Tibial nerve (tissue), 4 donors: Measurements from ENCODE around the gene FGR. TPM values are rescaled to one million over a fixed set of nuclear protein-coding genes. Genes with fewer than 3 reads are reported as not detected.
A peak's percentile ranks its signal among the peaks of the same experiment; 100 is the strongest.

ENCODE experiments used
- DNase-seq, 2 donors: peaks; one replicate each; pipeline ENCODE4 v3.0.0-alpha.2; 2019; ENCODE audit warnings: low spot score in 2 of 2
- H3K27ac ChIP-seq, 4 donors: fragments of 200-600 bp; sonication (generic) in 3 of 4; one replicate each; pipeline ENCODE4 v1.5.1; 2017 to 2019; ENCODE audit warnings: mild to moderate bottlenecking in 1 of 4
- H3K27me3 ChIP-seq, 2 donors: fragments of 200-600 bp; sonication (generic) in 1 of 2; one replicate each; pipeline versions ENCODE4 v1.5.1 to v1.6.0; 2017 to 2019
- H3K36me3 ChIP-seq, 3 donors: fragments of 200-600 bp; sonication (generic); one replicate each; pipeline ENCODE4 v1.5.1; 2018 to 2019
- H3K4me1 ChIP-seq, 4 donors: fragments of 200-600 bp; sonication (generic) in 3 of 4; one replicate each; pipeline ENCODE4 v1.5.1; 2017 to 2019
- H3K4me3 ChIP-seq, 4 donors: fragments of 200-600 bp; sonication (generic) in 3 of 4; one replicate each; pipeline ENCODE4 v1.5.1; 2017 to 2019; ENCODE audit warnings: mild to moderate bottlenecking in 1 of 4, moderate library complexity in 1 of 4
- H3K9me3 ChIP-seq, 4 donors: fragments of 200-600 bp; sonication (generic) in 3 of 4; one replicate each; pipeline ENCODE4 v1.5.1; 2017 to 2019
- EP300 ChIP-seq, 2 donors: sonication (generic); formaldehyde crosslinking; IDR thresholded peaks; one replicate each; pipeline ENCODE4 v1.6.1; 2017; ENCODE audit warnings: antibody characterized with exemption in 2 of 2, mild to moderate bottlenecking in 1 of 2
- POLR2A ChIP-seq, 2 donors: fragments of 450-650 bp; IDR thresholded peaks; one replicate each; pipeline ENCODE4 v1.6.1; 2017; ENCODE audit warnings: antibody characterized with exemption in 2 of 2, mild to moderate bottlenecking in 2 of 2, moderate library complexity in 2 of 2
- WGBS, 2 donors: methylation state at CpG; one replicate each; pipeline ENCODE4 v1.1.5; 2018; 5-methylcytosine and 5-hydroxymethylcytosine counted together
- total RNA-seq, 4 donors: library from RNA; depleted of rRNA; stranded (reverse); fragments of >200 nt; gene quantifications; one replicate each; pipeline ENCODE4 v1.1.0, GENCODE V29; 2016
- TF ChIP-seq, protein P1 (sequence below), 5 experiments: fragments of 200-600 bp in 3 of 5; fragments of 450-650 bp in 2 of 5; sonication (generic) in 3 of 5; IDR thresholded peaks; one replicate each; pipeline ENCODE4 v1.5.1; 2016 to 2019; ENCODE audit warnings: antibody characterized with exemption in 5 of 5, mild to moderate bottlenecking in 3 of 5, moderate library complexity in 2 of 5

Gene FGR
- total RNA-seq, 4 donors from 2014 or later, result 18.4 to 63.9 (median 22.6) TPM

DNA sequence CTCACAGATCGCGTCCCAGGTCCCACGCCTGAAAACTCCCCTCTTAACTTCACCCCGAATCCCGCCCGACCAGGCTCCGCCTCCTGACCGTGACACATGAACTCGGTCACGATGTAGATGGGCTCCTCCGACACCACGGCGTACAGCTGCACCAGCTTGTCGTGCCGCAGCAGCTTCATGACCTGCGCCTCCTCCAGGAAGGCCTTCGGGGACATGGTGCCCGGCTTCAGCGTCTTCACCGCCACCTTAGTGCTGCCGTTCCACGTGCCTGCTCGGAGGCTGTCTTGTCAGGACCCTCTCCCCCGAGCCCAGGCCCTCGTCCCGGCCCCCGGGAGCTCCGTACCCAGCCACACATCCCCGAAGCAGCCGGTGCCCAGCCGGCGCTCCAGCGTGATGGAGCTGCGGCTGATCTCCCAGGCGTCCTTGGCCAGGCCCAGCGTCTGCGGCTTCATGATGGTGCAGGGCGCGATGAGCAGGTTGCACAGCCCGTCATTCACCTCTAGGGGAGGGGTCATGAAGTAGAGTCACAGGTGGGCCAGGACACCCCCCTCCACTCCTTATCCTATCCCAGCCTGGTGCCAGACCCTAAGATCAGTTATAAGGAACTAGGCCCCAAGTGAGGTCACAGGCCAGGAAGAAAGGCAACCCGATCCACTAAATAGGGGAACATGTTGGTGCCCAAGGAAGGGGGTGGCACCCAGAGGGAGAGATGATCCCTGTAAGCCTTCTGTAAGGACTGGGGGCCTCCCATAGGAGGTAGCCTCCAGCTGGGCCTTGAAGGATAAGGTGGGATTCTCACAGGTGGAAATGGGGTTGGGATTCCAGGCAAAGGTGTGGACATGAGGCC, 19.4 kb downstream of the FGR start:
- no peak overlapping the region for H3K4me3 ChIP-seq
- H3K9me3 ChIP-seq, result no peaks in the 10 kb centered on the region
- 69 to 70% methylated on average over 39 to 40 of the region's 41 CpGs for WGBS, 2 donors
- no peak for TF ChIP-seq EP300 (IDR thresholded peaks at IDR 0.05)
- TF ChIP-seq, protein P1, sequence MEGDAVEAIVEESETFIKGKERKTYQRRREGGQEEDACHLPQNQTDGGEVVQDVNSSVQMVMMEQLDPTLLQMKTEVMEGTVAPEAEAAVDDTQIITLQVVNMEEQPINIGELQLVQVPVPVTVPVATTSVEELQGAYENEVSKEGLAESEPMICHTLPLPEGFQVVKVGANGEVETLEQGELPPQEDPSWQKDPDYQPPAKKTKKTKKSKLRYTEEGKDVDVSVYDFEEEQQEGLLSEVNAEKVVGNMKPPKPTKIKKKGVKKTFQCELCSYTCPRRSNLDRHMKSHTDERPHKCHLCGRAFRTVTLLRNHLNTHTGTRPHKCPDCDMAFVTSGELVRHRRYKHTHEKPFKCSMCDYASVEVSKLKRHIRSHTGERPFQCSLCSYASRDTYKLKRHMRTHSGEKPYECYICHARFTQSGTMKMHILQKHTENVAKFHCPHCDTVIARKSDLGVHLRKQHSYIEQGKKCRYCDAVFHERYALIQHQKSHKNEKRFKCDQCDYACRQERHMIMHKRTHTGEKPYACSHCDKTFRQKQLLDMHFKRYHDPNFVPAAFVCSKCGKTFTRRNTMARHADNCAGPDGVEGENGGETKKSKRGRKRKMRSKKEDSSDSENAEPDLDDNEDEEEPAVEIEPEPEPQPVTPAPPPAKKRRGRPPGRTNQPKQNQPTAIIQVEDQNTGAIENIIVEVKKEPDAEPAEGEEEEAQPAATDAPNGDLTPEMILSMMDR (IDR thresholded peaks at IDR 0.05), result no peak
- no peak for TF ChIP-seq POLR2A (IDR thresholded peaks at IDR 0.05)
- DNase-seq, result no peak
- H3K27me3 ChIP-seq, result no peaks in the 10 kb centered on the region
- H3K36me3 ChIP-seq, result no peaks in the 10 kb centered on the region
- peaks cover 0 to 10% (median 3%) of the 10 kb centered on the region in 4 donors for H3K4me1 ChIP-seq
- H3K27ac ChIP-seq, result no peak overlapping the region

DNA sequence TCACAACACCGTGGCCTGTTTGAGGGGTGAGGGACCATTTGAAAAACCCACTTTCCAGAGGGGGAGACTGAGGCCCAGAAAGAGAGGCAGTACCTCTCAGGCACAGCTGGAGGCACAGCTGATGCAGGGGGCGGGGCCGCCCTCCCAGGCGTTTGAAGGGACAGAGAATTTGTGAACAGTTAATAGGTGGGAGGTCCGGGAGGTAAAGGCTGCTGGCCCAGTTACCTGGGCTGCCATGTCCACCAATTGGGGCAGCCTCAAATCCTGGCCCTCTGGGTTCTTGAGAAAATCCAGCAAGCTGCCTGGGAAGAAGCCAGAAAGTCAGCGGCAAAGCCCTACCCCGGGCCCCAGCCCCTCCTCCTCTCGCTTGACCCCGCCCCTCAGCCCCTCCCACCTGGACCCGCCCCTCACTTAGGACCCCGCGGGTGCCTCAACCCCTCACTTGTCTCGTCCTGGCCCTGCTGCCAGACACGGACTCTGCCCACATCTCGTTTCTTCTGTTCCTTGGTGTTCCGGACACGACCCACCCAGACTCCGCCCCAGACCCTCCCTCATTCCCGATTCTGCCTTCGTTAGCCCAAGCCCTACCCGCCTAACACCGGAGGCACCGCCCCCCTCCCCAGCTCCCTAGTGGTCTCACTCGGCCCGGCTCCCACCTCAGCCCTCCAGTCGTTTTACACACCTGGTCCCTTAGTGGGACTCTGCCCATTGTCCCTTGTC, 20.2 kb downstream of the FGR start:
- DNase-seq, result no peak
- peaks cover 0 to 10% (median 4%) of the 10 kb centered on the region in 4 donors for H3K4me1 ChIP-seq
- H3K36me3 ChIP-seq, result no peaks in the 10 kb centered on the region
- H3K4me3 ChIP-seq, result peak overlapping the region in 1 of 4 donors; percentile 1
- WGBS, 2 donors, result 24 to 25% methylated on average over 25 to 26 of the region's 26 CpGs
- TF ChIP-seq EP300 (IDR thresholded peaks at IDR 0.05), result no peak
- H3K9me3 ChIP-seq, result no peaks in the 10 kb centered on the region
- H3K27me3 ChIP-seq, result no peaks in the 10 kb centered on the region
- H3K27ac ChIP-seq, result no peak overlapping the region

GRCh38 chr1:27614043-27614624, 20.9 kb downstream of the FGR start:
- Histone ChIP-seq H3K4me1 (peaks cover 0 to 14% (median 5%) of the 10 kb centered on the region in 4 donors), H3K27me3 (no peaks in the 10 kb centered on the region), H3K36me3 (no peaks in the 10 kb centered on the region), H3K27ac (no peak overlapping the region), H3K4me3 (no peak overlapping the region), H3K9me3 (no peaks in the 10 kb centered on the region)
- DNase-seq, result no peak
- 79 to 83% methylated on average over 5 to 16 of the region's 16 CpGs for WGBS, 2 donors
- TF ChIP-seq, protein P1 (IDR thresholded peaks at IDR 0.05), result no peak
- TF ChIP-seq POLR2A (IDR thresholded peaks at IDR 0.05) (no peak), EP300 (IDR thresholded peaks at IDR 0.05) (no peak)

- DNase-seq, result no peak
- no peak for TF ChIP-seq EP300 (IDR thresholded peaks at IDR 0.05)
- TF ChIP-seq POLR2A (IDR thresholded peaks at IDR 0.05), result no peak
- TF ChIP-seq, protein P1 (IDR thresholded peaks at IDR 0.05), result no peak
- no peaks in the 10 kb centered on the region for H3K9me3 ChIP-seq
- H3K4me3 ChIP-seq, result no peak overlapping the region
- H3K27ac ChIP-seq, result no peak overlapping the region
- 86 to 88% methylated on average over 2 to 12 of the region's 12 CpGs for WGBS, 2 donors
- H3K27me3 ChIP-seq, result no peaks in the 10 kb centered on the region
- H3K4me1 ChIP-seq, result peaks cover 0 to 16% (median 6%) of the 10 kb centered on the region in 4 donors
- H3K36me3 ChIP-seq, result no peaks in the 10 kb centered on the region
Observed at GRCh38 chr1:27612718-27613117, 22.3 kb downstream of the FGR start.

DNA sequence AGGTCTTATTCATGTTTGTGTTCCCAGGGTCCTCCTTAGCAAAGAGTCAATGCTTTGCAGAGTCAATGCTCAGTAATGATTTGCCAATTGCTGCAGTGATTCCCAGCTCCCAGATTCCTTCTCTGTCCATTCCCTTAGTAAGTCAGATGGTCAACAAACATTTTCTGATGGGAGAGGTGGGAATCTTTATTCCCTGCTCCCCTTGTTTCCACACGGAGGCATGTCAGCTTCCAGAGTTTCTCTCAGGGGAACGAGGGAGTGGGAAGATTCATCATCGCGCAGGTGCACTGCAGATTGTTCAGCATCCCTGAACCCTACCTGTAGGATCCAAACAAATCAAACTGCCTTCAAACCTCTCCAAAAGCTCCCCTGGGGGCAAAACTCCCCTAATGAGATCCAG, 23.5 kb downstream of the FGR start:
- DNase-seq, result no peak
- Histone ChIP-seq H3K27ac (no peak overlapping the region), H3K4me3 (no peak overlapping the region), H3K4me1 (peaks cover 0 to 28% (median 11%) of the 10 kb centered on the region in 4 donors), H3K36me3 (no peaks in the 10 kb centered on the region), H3K27me3 (no peaks in the 10 kb centered on the region), H3K9me3 (no peaks in the 10 kb centered on the region)
- TF ChIP-seq, protein P1 (IDR thresholded peaks at IDR 0.05), result no peak
- TF ChIP-seq POLR2A (IDR thresholded peaks at IDR 0.05), result no peak
- 72 to 79% methylated on average over 4 of the region's 4 CpGs for WGBS, 2 donors
